BJ (cell line): ENCODE measurements around the gene PRMT3. TPM values are rescaled to one million over a fixed set of nuclear protein-coding genes. Genes with fewer than 3 reads are reported as not detected.

Experiments used
- CTCF ChIA-PET: fragments of 350-600 bp; formaldehyde crosslinking; extraction: SDS; loops from one replicate; lab custom pipeline; 2021; ENCODE audit warnings: antibody characterized with exemption, inconsistent platforms; lab: Yijun Ruan, JAX
- POLR2A ChIA-PET: fragments of 300-600 bp; sonication (Branson Sonifier 250); formaldehyde crosslinking; extraction: SDS; loops from one replicate; lab custom pipeline; 2021; ENCODE audit warnings: antibody characterized with exemption; lab: Charles Lee
- DNase-seq: peaks from one replicate; pipeline ENCODE4 v3.0.0-alpha.2; 2011; ENCODE audit warnings: low read depth
- H3K27me3 ChIP-seq: 2 replicates; pipeline ENCODE4 v1.6.0; 2011; ENCODE audit warnings: low read length; ENCODE audit not compliant: control insufficient read depth, insufficient read depth
- H3K36me3 ChIP-seq: 2 replicates; pipeline ENCODE4 v1.5.1; 2011; ENCODE audit warnings: low read length; ENCODE audit not compliant: control insufficient read depth, insufficient read depth
- H3K4me3 ChIP-seq: 2 replicates; pipeline ENCODE4 v1.5.1; 2011; ENCODE audit warnings: low read depth, mild to moderate bottlenecking, control low read depth, low read length
- CTCF ChIP-seq: IDR thresholded peaks from 2 replicates; pipeline ENCODE4 v1.5.1; 2011; ENCODE audit warnings: low read depth, mild to moderate bottlenecking, control low read depth, inconsistent platforms, low read length, moderate library complexity; ENCODE audit not compliant: insufficient read depth
- polyA plus RNA-seq: library from polyadenylated mRNA; depleted of rRNA; stranded (reverse); fragments of >200 nt; gene quantifications from 2 replicates; pipeline ENCODE4 v1.2.3, GENCODE V29; 2011; rRNA removed

Gene PRMT3
- polyA plus RNA-seq, 1 experiment = 5.6 TPM

- CTCF ChIA-PET = no interaction called here
Observed at GRCh38 chr11:20558741-20559140, 171.2 kb downstream of the PRMT3 start.

More at GRCh38 chr11:20558741-20559140, 171.2 kb downstream of the PRMT3 start:
- no peaks in the 10 kb centered on the region for H3K27me3 ChIP-seq
- H3K36me3 ChIP-seq = no peaks in the 10 kb centered on the region
- POLR2A ChIA-PET = no interaction called here
- no peak for DNase-seq
- no peak overlapping the region for H3K4me3 ChIP-seq
- no peak for TF ChIP-seq CTCF

Other genes starting within 250 kb of the PRMT3 start
- not detected in 2 replicates for gene DBX1, start 227.2 kb upstream of the PRMT3 start, polyA plus RNA-seq
- gene HTATIP2, start 24.0 kb upstream of the PRMT3 start, polyA plus RNA-seq = 20.2 and 34.6 TPM in 2 replicates
- not detected in 2 replicates for gene SLC6A5, start 211.9 kb downstream of the PRMT3 start, polyA plus RNA-seq